ENCODE measurements around the gene SLC16A8. TPM values are rescaled to one million over a fixed set of nuclear protein-coding genes. Genes with fewer than 3 reads are reported as not detected.

The SLC16A8 gene
- total RNA-seq, 1 experiment from 2014 or later, result not detected

GRCh38 chr22:38040953-38041759 lies 42.8 kb downstream of the SLC16A8 start:
- Histone ChIP-seq H3K9ac (ENCODE audit: low read length) (no peak overlapping the region), H3K4me1 (ENCODE audit: control insufficient read depth in 1 of 2, insufficient read depth in 2 of 2, low read length in 2 of 2) (peaks cover 0 to 3% of the 10 kb centered on the region in 2 experiments; a peak in 1 of 4 replicates), H3K9me3 (ENCODE audit: control insufficient read depth in 1 of 2, insufficient read depth in 1 of 2, low read depth in 1 of 2, low read length in 2 of 2) (no peaks in the 10 kb centered on the region), H2AFZ (ENCODE audit: low read depth, low read length, poor library complexity, severe bottlenecking) (no peak overlapping the region), H3K79me2 (ENCODE audit: insufficient read depth, low read length) (no peaks in the 10 kb centered on the region), H3K36me3 (ENCODE audit: control insufficient read depth in 1 of 2, insufficient read depth in 2 of 2, low read length in 2 of 2) (no peaks in the 10 kb centered on the region), H3K9me2 (ENCODE audit: insufficient read depth) (no peaks in the 10 kb centered on the region), H3K27me3 (ENCODE audit: insufficient read depth, low read length) (no peaks in the 10 kb centered on the region), H3K4me3 (replicated peaks in 1 of 2; ENCODE audit: low read depth in 1 of 2, low read length in 2 of 2) (no peak overlapping the region), H3K27ac (ENCODE audit: low read depth, low read length) (no peak overlapping the region), H3K4me2 (ENCODE audit: low read length) (no peak overlapping the region), H4K20me1 (ENCODE audit: insufficient read depth) (no peaks in the 10 kb centered on the region)
- no TSS peak for BruUV-seq (replicated peaks)
- ATAC-seq (no peak), DNase-seq (ENCODE audit: low read depth, low spot score) (no peak)
- ChIA-PET CTCF (interaction anchor here (1.6 kb wide), 1 partner anchor 11 kb away, joined by 6 read pairs; no protein-coding TSS in a partner anchor), RAD21 (ENCODE audit: low non-redundant PET in 1 of 2, low total read pairs in 2 of 2, uncharacterized antibody in 2 of 2, unreplicated experiment in 2 of 2) (no interaction called here), POLR2A (no interaction called here)
- TF ChIP-seq FOSL1 (IDR thresholded peaks at IDR 0.05; ENCODE audit: low read depth) (no peak), ELF1 (IDR thresholded peaks at IDR 0.05; ENCODE audit: borderline replicate concordance, low read depth) (no peak), SRF (IDR thresholded peaks at IDR 0.05; ENCODE audit: low read depth) (no peak), CBX3 (IDR thresholded peaks at IDR 0.05; ENCODE audit: low read depth) (no peak), SP1 (IDR thresholded peaks at IDR 0.05; ENCODE audit: low read depth) (no peak), REST (IDR thresholded peaks at IDR 0.05; ENCODE audit: low read depth) (no peak), ZFX (IDR thresholded peaks at IDR 0.05) (no peak), EGR1 (IDR thresholded peaks at IDR 0.05; ENCODE audit: low read depth) (no peak), SIN3A (IDR thresholded peaks at IDR 0.05; ENCODE audit: low read depth) (no peak), ZBTB33 (IDR thresholded peaks at IDR 0.05; ENCODE audit: extremely low read depth, insufficient replicate concordance, low read length) (no peak), CEBPB (IDR thresholded peaks at IDR 0.05; ENCODE audit: low read depth) (no peak), POLR2AphosphoS5 (IDR thresholded peaks at IDR 0.05; ENCODE audit: low read depth, low read length) (no peak), EZH2phosphoT487 (IDR thresholded peaks at IDR 0.05; ENCODE audit: borderline replicate concordance) (no peak)
- intact Hi-C loops (cut with micrococcal nuclease), result no loop called here

Data from HCT116 (cell line).